SJCRH30 (cell line): ENCODE data around the gene XIRP2. TPM values are rescaled to one million over a fixed set of nuclear protein-coding genes. Genes with fewer than 3 reads are reported as not detected.

Source experiments
- DNase-seq, 2 experiments: peaks; one replicate each; pipeline ENCODE4 v3.0.0-alpha.2; 2015 to 2020
- H3K27ac ChIP-seq: fragments of 250-450 bp; sonication (Bioruptor Pico); 2 replicates; pipeline ENCODE4 v1.5.1; 2020; ENCODE audit warnings: mild to moderate bottlenecking, moderate library complexity
- H3K27me3 ChIP-seq: fragments of 250-450 bp; sonication (Bioruptor Pico); 2 replicates; pipeline ENCODE4 v1.5.1; 2020; ENCODE audit warnings: mild to moderate bottlenecking, moderate library complexity
- H3K36me3 ChIP-seq: fragments of 250-450 bp; sonication (Bioruptor Pico); 2 replicates; pipeline ENCODE4 v1.5.1; 2020; ENCODE audit warnings: mild to moderate bottlenecking, moderate library complexity
- H3K4me1 ChIP-seq: fragments of 250-450 bp; sonication (Bioruptor Pico); 2 replicates; pipeline ENCODE4 v1.5.1; 2020; ENCODE audit warnings: mild to moderate bottlenecking, moderate library complexity
- H3K4me3 ChIP-seq: fragments of 250-450 bp; sonication (Bioruptor Pico); 2 replicates; pipeline ENCODE4 v1.5.1; 2020; ENCODE audit warnings: mild to moderate bottlenecking, moderate library complexity
- H3K9me3 ChIP-seq: fragments of 250-450 bp; sonication (Bioruptor Pico); replicated peaks from 2 replicates; pipeline ENCODE4 v1.5.1; 2020; ENCODE audit warnings: mild to moderate bottlenecking, moderate library complexity
- total RNA-seq: library from RNA; depleted of rRNA; stranded (reverse); fragments of >200 nt; shearing (Covaris generic); gene quantifications from 2 replicates; pipeline ENCODE4 v1.2.3, GENCODE V29; 2014

The XIRP2 gene
- total RNA-seq, 1 experiment from 2014 or later = 0.24 TPM

DNA sequence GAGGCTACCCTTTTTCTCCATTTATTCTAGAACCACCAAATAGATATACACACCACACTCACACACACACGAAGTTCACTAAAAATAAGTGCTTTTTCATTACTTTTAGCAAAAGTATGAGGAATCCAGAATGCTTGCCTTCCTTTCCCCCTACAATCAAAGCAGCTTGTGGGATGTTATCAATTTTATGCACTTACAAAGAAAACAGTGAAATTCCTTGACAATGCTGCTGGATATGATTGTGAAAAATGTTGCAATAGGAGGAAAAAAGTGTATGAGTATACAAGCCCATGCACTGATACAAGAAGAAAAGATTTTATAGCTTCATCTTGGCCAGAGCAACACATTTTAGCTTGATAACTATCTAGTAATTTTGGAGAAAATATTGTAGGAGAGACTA is 269.2 kb downstream of the XIRP2 start:
- H3K4me1 ChIP-seq = no peaks in the 10 kb centered on the region
- H3K4me3 ChIP-seq = no peak overlapping the region
- no peaks in the 10 kb centered on the region for H3K27me3 ChIP-seq
- DNase-seq = no peak
- H3K9me3 ChIP-seq = no peaks in the 10 kb centered on the region
- no peaks in the 10 kb centered on the region for H3K36me3 ChIP-seq
- H3K27ac ChIP-seq = no peak overlapping the region

DNA sequence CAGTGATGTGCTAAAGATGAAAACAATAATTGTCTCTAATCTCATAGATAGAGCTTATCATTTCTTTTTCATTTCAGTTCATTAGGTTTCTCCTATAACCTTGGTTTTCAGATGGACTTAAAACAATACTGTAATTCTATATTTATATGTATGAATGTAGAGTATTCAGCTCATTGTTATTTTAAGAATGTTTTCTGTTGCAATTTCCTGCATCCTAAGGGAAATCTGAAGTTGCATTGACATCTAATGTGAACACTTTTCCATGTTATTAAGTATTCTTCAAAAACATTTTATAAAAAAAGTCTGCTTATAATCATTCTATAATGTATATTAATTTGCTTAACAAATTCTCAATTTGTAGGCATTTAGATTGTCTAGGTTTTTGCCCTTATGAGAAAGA is 288.9 kb downstream of the XIRP2 start:
- Histone ChIP-seq H3K4me3 (no peak overlapping the region), H3K27me3 (no peaks in the 10 kb centered on the region), H3K36me3 (no peaks in the 10 kb centered on the region), H3K4me1 (no peaks in the 10 kb centered on the region), H3K9me3 (no peaks in the 10 kb centered on the region), H3K27ac (no peak overlapping the region)
- no peak for DNase-seq

DNA sequence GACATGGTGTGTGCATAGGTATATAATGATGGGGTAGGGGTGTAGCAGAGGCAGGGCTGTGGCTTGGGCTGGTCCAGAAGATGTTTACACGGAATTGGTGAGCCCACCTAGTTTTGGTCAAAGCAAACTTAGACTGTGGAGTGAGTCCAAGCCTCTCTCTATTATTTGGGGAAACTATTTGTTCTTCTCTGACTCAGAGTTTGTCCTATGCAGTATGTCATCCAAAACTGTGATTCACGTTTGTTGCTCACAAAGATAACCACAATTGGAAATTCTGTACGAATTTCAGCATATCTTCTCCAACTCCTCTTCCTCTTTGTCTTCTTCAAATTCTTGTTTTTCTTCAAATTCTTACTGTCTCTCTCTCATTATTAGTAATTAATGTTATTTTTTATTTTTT is 292.9 kb downstream of the XIRP2 start:
- Histone ChIP-seq H3K36me3 (no peaks in the 10 kb centered on the region), H3K27ac (no peak overlapping the region), H3K4me1 (no peaks in the 10 kb centered on the region), H3K27me3 (no peaks in the 10 kb centered on the region), H3K4me3 (no peak overlapping the region), H3K9me3 (no peaks in the 10 kb centered on the region)
- no peak for DNase-seq

DNA sequence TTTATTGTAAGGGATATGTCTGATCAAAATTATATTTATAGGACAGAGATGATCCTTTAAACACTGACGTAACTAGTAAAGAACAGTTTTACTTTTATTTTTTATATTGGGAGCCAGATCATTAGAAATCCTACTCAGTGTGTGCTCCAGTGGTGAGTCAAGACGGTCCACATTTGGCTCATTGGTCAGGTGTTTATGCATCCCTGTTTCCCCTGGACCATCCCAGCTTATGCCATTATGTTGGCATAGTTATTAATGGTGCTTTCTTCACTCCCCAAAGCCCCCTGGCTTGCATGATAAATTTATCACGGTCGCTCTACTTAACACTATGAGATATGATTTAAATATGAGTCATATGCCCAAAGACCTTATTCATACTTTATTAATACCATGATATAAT is 293.4 kb downstream of the XIRP2 start:
- Histone ChIP-seq H3K4me1 (no peaks in the 10 kb centered on the region), H3K9me3 (no peaks in the 10 kb centered on the region), H3K27me3 (no peaks in the 10 kb centered on the region), H3K36me3 (no peaks in the 10 kb centered on the region), H3K4me3 (no peak overlapping the region), H3K27ac (no peak overlapping the region)
- DNase-seq = no peak

DNA sequence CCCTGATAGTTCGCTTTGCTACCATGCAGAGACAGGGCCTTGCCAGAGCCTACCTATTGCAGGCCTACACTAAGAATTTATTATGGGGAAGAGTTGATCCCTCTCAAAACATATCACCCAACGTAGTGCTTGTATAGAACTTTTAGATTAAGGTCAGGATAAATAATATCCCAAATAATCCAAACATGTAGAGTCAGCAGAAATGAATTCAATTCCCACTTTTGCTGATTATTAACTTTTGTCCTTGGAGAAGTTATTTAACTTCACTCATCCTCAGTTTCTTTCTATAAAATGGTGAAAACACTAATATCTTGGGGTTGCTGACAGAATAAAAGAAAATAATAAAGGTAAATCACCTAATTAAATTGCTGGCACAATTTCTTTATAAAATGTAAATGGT is 294.1 kb downstream of the XIRP2 start:
- H3K4me1 ChIP-seq = no peaks in the 10 kb centered on the region
- H3K27ac ChIP-seq = no peak overlapping the region
- H3K4me3 ChIP-seq = no peak overlapping the region
- H3K36me3 ChIP-seq = no peaks in the 10 kb centered on the region
- DNase-seq = no peak
- H3K27me3 ChIP-seq = no peaks in the 10 kb centered on the region
- no peaks in the 10 kb centered on the region for H3K9me3 ChIP-seq

DNA sequence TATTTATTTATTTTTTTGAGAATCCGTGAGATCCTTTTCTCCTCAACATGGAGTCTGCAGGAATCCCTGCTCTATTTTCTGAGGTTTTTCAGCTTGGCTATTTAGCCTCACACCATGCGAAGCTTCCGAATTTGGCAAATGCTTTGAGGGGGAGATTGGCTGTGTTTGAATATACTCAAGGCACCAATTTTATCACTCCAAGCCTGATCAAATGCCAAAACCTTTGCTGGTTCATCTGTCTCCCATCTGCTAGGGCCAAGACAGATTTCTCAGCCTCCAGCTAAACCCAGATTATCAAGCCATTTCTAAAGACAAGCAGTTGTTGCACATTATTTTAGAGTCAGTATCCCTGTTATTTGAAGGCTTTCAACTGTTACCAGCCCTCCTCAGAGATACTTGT is 295.7 kb downstream of the XIRP2 start:
- no peak overlapping the region for H3K4me3 ChIP-seq
- no peak for DNase-seq
- no peaks in the 10 kb centered on the region for H3K4me1 ChIP-seq
- no peaks in the 10 kb centered on the region for H3K36me3 ChIP-seq
- H3K27ac ChIP-seq = no peak overlapping the region
- H3K27me3 ChIP-seq = no peaks in the 10 kb centered on the region
- no peaks in the 10 kb centered on the region for H3K9me3 ChIP-seq

DNA sequence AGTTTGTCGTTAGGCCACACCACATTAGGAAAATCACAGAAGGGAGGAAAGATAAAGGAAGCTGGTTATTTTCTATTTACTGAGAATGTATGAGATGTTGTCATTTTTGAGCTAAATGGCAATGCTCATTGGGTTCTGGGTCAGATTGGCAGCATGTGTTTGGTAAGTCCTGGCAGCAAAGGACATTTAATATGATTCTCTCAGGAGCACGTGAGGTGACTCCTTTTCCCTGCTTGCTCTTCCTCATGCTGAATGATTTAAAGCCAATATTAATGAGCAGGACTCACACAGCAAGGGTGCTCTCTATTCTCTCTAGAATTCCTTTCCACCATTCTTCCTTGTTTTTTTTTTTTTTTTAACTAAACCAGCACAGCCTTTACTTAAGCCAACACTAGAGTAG is 298.2 kb downstream of the XIRP2 start:
- Histone ChIP-seq H3K4me3 (no peak overlapping the region), H3K9me3 (no peaks in the 10 kb centered on the region), H3K36me3 (no peaks in the 10 kb centered on the region), H3K4me1 (peaks cover 8% of the 10 kb centered on the region; the same call in 1 of the 2 replicates), H3K27me3 (no peaks in the 10 kb centered on the region), H3K27ac (no peak overlapping the region)
- DNase-seq = no peak

DNA sequence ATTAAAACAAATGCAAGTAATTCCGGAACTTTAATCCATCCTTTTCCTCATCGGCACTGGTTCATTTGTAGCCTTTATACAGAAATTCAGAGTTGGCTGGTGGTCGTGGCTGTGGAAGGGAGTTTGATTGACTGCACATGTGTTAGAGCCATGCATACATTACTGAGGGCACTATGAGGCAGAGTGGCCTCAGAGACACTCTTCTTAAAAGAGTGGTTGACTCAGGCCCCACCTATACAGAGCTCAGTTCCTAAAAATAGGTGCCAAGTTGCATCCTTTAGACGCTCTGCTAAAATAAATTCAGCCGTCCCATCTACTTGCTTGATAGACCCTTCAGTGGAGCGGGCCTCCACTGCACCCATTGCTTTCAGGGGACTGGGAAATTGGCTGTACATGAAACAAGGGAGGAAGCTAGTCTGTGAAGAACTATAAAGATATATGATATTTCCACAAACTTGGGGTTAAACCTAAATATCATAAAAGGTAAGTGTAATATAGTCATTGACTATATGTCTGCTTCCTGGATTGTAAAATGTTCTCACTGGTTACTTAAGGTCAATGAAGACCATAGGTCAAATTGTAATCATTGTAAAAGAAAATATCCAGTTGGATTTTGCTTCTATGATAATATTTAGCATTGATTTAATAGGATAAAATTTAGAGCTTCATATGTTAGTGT is 298.9 kb downstream of the XIRP2 start:
- Histone ChIP-seq H3K4me3 (no peak overlapping the region), H3K4me1 (peaks cover 8% of the 10 kb centered on the region; the same call in 1 of the 2 replicates), H3K36me3 (no peaks in the 10 kb centered on the region), H3K27ac (no peak overlapping the region), H3K27me3 (no peaks in the 10 kb centered on the region), H3K9me3 (no peaks in the 10 kb centered on the region)
- peak; percentile 32 to 70 for DNase-seq

DNA sequence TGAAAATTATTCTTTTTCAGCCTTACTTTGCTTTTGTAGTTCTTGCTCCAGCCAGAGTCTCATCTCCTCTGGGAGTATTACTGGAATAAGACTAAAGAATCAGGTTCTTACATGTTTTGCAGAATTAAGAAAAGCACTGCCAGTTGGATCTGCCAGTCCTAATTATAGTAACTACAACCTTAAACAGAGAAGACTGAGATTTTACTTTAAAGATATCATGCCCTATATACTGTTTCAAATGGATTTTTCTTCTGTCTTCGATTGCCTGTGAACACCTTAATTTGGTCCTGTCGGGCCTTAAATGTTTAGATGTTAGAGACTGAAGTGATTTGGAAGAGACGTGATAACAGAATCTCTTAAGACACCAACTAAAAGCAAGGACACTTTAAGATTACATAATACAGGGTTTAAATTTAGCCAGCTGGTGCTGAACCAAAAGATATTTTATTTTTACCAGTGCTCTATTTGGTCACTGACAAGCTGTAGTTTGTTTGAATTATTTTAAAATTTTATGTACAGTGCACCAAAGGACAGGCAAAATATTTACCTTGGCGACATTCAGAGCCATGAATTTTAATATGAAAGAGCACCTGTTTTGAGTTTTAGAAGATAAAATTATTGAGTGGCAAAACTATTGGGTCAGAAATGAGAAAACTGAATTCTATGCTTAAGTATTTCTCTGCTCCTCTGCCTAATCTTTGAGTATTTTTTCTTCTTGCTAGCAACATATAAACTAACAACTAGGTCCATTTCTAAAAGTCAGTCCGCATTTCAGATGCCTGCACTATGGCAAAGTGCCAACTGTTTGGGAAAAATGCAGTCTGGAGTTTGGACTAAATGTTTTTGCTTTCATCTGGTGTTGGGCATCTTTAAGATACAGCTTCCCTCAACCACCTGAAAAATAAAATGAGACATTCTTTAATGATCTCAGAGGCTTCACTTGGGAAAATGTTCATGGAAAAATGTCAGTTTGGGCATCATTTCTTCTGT is 300.0 kb downstream of the XIRP2 start:
- no peaks in the 10 kb centered on the region for H3K9me3 ChIP-seq
- H3K4me1 ChIP-seq = peaks cover 8% of the 10 kb centered on the region; the same call in 1 of the 2 replicates
- H3K36me3 ChIP-seq = no peaks in the 10 kb centered on the region
- DNase-seq = no peak
- no peaks in the 10 kb centered on the region for H3K27me3 ChIP-seq
- H3K27ac ChIP-seq = no peak overlapping the region
- no peak overlapping the region for H3K4me3 ChIP-seq

DNA sequence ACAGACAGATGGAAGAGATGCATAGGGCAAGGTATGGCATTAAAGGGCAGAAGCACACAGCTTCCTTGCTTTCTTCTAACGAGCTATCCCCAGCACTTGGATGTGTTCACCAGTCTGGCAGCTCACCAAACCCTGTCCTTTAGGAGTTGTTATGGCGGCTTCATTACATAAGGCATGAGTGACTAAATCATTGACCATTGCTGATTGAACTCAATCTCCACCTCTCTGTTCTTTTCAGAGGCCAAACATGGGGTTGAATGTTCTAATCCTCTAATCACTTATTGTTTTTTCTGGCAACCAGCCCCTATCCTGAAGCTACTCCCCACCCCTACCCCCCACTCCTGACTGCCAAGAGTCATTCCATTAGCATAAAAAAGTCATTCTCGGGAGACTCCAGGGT is 301.8 kb downstream of the XIRP2 start:
- Histone ChIP-seq H3K36me3 (no peaks in the 10 kb centered on the region), H3K4me3 (no peak overlapping the region), H3K4me1 (peaks cover 8% of the 10 kb centered on the region; the same call in 1 of the 2 replicates), H3K9me3 (no peaks in the 10 kb centered on the region), H3K27me3 (no peaks in the 10 kb centered on the region), H3K27ac (no peak overlapping the region)
- DNase-seq = peak; percentile 20 to 58

DNA sequence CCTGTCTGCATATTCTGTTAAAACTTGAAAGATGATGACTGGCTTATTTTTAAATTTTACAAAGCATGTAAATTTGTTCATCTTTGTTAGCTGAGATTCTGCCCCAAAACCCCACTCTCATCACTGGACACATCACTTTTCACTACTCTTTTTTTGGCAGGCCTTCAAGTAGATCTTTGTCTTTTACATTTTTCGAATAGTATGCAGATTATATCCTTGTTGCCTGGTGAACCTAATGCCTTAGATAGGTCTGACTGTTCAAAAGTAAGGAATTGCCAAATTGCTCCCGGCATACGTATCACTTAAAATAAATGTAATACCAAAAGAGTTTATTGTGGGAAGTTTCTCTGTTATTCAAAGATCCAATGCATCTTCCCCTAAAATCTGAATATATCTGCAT is 303.3 kb downstream of the XIRP2 start:
- no peaks in the 10 kb centered on the region for H3K27me3 ChIP-seq
- H3K4me1 ChIP-seq = peaks cover 17% of the 10 kb centered on the region
- no peaks in the 10 kb centered on the region for H3K36me3 ChIP-seq
- DNase-seq = no peak
- no peak overlapping the region for H3K27ac ChIP-seq
- H3K4me3 ChIP-seq = no peak overlapping the region
- H3K9me3 ChIP-seq = no peaks in the 10 kb centered on the region

DNA sequence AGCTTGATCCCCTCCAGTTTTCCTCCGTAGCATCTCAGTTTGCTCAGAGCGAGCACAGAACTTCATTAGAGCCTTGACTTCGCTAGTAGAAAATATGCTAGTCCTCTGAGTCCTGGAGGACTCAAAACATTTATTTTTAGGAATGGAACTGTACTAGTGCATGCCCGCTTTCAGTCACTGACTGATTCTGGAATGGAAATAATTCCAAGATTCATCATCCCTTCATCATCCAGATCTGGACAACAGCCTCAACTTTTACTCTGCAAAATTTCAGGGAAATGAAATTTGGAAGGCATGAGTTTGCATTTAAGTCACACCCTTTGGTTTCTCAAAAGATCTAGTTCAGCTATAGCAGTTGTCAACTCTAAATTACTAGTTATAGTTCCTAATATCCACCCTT is 304.6 kb downstream of the XIRP2 start:
- no peak overlapping the region for H3K4me3 ChIP-seq
- no peaks in the 10 kb centered on the region for H3K9me3 ChIP-seq
- H3K4me1 ChIP-seq = peaks cover 24% of the 10 kb centered on the region
- H3K36me3 ChIP-seq = no peaks in the 10 kb centered on the region
- no peak for DNase-seq
- H3K27ac ChIP-seq = no peak overlapping the region
- H3K27me3 ChIP-seq = no peaks in the 10 kb centered on the region

DNA sequence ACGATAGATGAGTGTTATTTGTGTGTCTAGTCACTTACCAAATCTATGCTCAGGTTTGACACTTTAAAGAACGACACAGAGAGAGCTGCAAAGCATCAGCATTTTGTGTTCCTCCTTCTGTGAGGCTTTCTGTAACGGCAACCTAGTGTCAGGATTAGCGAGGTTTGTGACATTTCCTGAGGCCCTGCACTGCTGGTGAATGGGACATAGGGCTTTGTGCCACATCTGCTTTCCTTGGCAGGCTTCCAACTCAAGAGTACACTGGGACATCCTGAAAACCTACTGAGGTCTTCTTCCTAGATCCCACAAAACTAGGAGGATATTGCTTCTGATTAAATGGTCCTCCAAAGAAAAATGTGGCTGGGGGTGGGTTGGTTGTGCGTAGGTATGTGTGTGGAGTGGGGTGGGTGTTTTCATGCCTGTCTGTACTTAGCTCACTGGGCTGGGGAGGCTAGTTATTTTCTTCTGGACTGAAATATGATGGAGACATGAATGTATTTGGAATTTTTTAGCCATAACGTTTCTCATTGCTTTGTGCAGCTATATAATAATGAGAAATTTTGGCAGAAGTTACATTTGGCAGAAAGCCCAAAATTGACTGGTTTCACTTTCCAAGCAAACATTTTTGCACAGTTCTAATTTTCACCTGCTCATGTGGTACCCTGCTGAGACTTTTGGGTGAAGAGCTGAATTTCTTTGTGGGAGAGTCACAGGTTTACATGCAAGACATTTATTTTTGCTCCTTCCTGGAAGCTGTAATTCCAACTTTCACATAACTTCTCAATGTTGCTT is 308.4 kb downstream of the XIRP2 start:
- no peaks in the 10 kb centered on the region for H3K36me3 ChIP-seq
- no peak overlapping the region for H3K4me3 ChIP-seq
- no peaks in the 10 kb centered on the region for H3K9me3 ChIP-seq
- no peak overlapping the region for H3K27ac ChIP-seq
- H3K4me1 ChIP-seq = peaks cover 16% of the 10 kb centered on the region
- DNase-seq = peak; percentile 57 to 84
- 0 out of 2 replicates have a peak, but pooled peaks cover 2% of the 10 kb centered on the region for H3K27me3 ChIP-seq

DNA sequence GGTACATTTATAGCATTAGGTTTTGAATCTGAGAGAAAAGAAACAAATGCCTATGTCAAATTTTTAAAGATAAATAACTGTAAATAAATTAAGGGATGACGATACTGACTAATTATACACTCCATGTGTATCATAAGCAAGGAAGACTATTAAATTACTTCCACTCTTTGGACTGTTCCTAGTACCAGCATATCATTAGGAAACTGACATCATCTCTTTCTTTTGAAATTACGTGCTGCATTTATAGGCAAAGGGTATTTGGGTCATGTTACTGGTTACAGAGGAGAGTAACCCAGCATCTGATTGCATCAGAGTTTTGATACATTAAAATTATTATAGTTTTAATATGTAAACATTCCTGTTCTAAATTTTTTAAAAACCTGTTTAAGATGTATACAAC is 309.7 kb downstream of the XIRP2 start:
- Histone ChIP-seq H3K27ac (no peak overlapping the region), H3K4me3 (no peak overlapping the region), H3K9me3 (no peaks in the 10 kb centered on the region), H3K4me1 (peaks cover 16% of the 10 kb centered on the region), H3K36me3 (no peaks in the 10 kb centered on the region), H3K27me3 (0 out of 2 replicates have a peak, but pooled peaks cover 2% of the 10 kb centered on the region)
- no peak for DNase-seq

DNA sequence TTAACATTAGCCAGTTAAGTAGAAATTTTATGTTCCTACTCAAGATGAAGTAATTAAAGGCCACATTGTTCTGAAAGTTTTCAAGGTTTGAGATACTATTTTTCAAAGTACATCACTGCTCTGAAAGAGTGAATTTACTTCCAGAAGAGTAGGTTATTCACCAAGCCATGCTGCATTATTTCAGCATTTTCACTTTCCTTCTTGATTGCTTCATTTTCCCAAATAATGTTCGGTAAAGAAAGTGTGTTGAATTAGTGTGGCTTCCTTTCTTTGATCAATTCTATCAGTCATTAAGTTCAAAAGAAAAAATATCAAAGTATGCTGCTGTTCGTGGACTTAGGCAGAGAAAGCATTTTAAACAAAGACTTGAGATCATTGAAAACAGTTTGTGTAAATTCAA is 310.3 kb downstream of the XIRP2 start:
- no peak for DNase-seq
- no peaks in the 10 kb centered on the region for H3K36me3 ChIP-seq
- H3K27me3 ChIP-seq = 0 out of 2 replicates have a peak, but pooled peaks cover 2% of the 10 kb centered on the region
- peaks cover 16% of the 10 kb centered on the region for H3K4me1 ChIP-seq
- H3K9me3 ChIP-seq = no peaks in the 10 kb centered on the region
- no peak overlapping the region for H3K4me3 ChIP-seq
- H3K27ac ChIP-seq = no peak overlapping the region
